Neural progenitor cell (in vitro differentiated cells): ENCODE measurements around the gene RNASE7.

Experiments
- CTCF ChIP-seq: fragments of 200-600 bp; sonication (generic); IDR thresholded peaks from 2 replicates; pipeline ENCODE4 v1.5.1; 2017; ENCODE audit warnings: antibody characterized with exemption, mild to moderate bottlenecking
- EZH2 ChIP-seq: fragments of 200-600 bp; sonication (generic); IDR thresholded peaks from 2 replicates; pipeline ENCODE4 v1.6.1; 2017; ENCODE audit warnings: antibody characterized with exemption, mild to moderate bottlenecking, moderate library complexity

GRCh38 chr14:21018781-21019180 lies 23.4 kb upstream of the RNASE7 start:
- TF ChIP-seq CTCF (no peak), EZH2 (no peak)
